Stimulated activated naive CD4-positive, alpha-beta T cell (primary cell): ENCODE results near the gene CSNK1G2.
"Not testable (repeated sequence)": the region's sequence is repeated elsewhere in the genome, so short reads cannot be mapped to it uniquely, and the experiment has no call there.

Experiments
- DNase-seq, 6 experiments: peaks; one replicate each; lab custom pipeline; 2025; lab: John Stamatoyannopoulos, UW

CSNK1G2 gene

DNA sequence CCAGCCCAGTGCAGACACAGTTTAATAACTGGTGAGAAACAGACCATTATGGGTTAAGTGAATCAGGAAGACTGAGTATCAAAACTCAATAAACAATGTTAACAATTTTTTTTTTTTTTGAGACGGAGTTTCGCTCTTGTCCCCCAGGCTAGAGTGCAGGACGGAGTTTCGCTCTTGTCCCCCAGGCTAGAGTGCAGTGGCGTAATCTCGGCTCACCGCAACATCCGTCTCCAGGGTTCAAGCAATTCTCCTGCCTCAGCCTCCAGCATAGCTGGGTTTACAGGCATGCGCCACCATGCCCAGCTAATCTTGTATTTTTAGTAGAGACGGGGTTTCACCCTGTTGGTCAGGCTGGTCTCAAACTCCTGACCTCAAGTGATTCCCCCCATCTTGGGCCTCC, 47.5 kb downstream of the CSNK1G2 start:
- not testable (repeated sequence) for DNase-seq

DNA sequence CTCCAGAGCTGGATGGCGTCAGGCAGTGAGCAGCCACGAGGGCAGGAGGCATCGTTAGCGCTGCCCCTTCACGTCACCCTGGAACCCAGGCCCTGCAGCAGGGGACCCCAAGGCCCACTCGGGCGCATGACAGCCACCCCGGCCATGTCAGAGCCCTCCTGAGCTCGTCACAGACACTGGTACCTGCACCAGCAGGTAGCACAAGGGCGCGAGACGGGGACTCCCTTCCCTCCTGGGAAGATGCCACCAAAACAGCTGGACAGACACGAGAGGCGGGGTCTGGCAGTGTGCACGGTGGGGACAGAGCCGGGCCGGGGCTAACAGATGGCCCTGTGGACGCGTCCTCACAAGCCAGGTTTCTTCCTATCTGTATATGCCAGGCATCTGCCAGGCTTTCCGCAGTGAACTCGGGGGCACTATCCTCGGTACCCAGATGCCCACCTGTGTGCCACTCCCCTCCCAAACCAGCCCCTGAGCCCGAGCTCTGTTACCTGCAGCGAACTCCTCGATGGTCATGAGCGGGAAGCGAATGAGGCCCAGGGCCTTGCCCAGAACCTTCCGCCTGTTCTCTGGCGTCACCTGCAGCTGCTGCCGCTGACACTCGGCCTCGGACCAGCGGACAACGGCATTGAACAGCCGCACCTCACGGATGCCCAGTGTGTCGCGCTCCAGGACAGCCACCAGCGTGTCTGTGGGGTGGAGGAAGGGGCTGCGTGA, 48.7 kb downstream of the CSNK1G2 start:
- DNase-seq = no peak

DNA sequence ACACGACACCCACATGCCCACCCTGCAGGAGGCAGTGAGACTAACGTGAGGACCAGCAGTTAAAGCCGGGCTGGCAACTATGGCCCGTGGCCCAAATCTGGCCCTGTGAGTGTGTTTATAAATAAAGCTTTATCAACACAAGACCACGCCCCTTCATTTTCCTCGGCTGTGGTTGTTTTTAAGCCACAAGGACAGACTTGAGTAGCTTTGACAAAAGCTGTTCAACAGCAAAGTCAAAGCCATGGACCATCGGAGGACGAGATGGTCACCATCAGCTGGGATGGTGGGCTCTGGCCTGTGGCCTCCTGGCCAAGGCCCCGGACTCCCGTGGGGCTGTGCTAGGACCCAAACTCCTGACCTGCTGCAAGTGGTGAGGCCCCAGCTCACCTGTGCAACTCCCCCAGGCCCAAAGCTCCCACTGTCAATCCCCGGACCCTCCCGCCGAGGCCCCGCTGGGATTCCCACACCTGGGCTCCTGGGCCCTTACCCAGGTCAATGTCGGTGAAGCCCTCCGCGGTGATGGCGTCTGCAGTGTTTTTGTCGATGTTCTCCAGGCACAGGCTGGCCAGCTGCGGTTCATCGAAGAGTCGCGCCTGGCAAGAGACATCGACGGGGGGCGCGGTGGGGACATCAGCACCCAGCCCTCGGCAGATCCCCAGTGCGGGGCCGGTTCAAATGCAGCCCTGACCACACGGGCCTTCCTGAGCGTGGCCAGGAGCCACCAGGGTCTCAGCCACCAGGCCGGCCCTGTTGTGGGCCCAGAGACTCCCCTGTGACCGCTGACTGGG, 49.5 kb downstream of the CSNK1G2 start:
- DNase-seq = no peak

DNA sequence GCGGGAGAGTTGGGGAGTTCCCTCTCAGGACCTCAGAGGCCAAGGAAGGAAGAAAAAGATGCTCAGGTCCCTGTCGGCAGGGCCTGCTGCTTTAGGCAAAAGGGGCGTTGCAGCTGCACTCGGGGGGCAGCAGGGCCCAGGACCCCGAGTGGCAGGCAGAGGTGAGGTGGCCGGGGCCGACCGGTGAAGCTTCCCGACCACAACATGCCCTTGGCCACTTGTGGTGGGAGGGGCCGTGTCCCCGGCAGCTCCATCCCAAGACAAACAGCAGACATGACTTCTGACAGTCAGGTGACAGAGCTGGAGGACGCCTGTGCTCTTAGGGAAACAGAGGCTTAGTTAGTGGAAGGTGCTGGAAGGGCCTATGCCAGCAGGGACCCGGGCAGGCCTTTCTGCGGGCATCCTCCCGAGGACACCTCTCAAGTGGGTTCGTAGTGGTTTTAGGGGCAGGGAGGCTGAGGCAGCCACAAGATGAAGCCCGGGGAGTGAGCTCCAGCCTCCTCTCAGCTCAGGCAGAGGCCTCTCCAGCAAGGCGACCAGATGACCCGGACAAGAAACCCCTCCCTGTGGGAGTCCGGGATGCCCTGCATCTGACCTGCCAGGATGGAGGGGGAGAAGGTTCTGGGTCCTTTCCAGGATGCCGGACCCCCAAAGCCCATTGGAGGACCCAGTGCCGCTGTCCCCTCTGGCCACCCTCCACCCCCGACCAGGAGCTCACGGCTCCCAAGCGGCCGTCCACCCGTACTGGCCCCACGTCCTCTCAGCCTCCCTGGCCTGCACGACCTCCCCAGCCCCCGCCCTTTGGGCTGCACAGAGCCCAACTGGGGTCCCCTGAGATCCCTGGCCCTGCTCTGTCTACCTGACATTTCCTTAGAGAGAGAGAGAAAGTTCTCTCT, 50.3 kb downstream of the CSNK1G2 start:
- DNase-seq = no peak

DNA sequence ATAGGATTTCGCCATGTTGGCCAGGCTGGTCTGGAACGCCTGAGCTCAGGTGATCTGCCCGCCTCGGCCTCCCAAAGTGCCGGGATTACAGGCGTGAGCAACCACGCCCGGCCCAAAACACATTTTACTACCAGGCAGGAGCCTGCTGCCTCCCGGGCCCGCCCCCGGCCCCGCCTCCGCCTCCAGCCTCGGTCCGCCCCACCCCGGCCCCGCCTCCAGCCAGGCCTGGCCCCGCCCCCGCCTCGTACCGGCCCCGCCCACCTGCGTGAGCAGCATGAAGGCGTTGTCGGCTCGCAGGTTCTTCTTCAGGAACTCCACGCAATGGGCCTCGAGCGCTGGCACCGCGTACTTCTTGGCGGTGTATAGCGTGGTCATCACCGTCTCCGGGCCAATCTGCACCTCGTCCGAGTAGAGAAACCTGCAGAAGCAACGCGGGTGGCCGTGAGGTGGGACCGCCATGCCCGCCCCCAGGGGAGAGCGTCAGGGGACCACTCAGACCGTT, 51.8 kb downstream of the CSNK1G2 start:
- DNase-seq = peak in 1 of 6 experiments; percentile 19

DNA sequence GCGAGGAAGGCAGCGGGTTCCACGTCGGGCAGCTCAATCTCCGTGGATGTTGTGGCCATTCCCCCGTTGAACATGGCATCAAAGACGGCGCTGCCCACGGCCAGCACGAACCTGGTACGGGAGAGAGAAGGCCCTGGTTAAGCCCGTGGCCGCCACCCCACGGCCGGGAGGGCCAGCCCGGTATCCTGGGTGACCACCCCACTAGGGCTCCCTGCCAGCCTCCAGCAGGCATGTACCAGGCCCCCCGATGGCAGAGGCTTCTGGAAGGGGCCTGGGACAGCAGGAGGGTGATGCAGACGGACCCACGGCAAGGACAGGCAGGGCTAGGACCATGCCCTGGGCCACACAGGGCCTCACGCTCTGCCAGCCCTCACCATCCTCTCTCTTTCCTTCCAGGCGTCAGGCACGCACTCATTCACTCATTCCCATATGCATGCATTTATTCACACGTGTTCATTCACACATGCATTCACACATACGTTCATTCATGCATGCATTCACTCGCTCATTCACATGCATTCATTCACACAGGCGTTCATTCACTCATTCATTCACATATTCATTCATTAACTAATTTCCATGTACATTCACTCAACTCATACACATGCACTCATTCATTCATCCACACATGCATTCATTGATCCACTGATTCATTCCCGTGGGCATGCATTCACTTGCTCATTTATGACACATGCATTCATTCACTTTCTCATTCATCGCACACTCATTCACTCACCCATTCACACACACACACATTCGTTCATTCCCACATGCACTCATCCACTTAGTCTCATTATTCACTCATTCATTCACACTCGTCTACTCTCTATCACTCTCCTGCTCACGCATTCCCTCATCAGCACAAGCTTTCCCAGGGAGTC, 56.6 kb downstream of the CSNK1G2 start:
- no peak for DNase-seq

DNA sequence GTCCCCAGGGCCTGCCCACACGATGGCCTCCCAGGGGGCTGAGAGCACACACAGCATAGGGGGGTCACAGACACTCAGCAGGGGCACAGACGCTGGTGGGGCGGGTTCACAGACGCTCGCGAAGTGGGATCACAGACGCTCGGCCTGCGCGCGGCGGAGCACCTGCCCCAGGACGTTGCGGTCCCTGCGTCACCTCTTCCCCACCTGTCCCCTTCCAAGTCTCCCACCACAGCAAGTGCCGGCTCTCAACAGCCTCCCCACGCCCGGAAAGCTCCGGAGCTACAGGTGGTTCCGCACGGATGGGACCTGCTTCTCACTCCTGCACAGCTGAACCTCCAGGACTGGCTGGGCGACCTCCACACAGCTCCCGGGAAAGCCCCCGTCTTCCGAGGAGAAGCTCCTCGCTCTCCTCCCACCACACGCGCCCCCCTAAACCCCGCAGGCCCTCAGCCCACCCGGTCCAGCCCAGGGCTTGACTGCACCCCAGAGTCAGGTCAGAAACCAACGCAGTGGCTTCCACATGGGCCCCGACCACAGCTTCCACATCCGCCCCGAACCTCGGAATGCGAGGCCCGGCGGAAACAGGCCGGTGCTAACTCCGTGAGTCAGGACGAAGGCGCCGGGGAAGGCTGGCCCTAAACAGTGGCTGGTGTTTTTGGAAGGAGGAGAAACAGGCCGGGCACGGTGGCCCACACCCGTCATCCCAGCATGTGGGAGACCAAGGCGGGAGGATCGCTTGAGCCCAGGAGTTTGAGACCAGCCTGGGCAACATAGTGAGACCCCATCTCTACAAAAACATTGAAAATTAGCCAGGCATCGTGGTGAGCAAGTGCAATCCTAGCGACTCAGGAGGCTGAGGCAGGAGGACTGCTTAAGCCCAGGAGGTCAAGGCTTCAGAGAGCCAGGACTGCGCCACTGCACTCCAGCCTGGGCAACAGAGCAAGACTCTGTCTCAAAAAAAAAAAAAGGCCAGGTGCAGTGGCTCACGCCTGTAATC, 58.0 kb downstream of the CSNK1G2 start:
- no peak for DNase-seq

DNA sequence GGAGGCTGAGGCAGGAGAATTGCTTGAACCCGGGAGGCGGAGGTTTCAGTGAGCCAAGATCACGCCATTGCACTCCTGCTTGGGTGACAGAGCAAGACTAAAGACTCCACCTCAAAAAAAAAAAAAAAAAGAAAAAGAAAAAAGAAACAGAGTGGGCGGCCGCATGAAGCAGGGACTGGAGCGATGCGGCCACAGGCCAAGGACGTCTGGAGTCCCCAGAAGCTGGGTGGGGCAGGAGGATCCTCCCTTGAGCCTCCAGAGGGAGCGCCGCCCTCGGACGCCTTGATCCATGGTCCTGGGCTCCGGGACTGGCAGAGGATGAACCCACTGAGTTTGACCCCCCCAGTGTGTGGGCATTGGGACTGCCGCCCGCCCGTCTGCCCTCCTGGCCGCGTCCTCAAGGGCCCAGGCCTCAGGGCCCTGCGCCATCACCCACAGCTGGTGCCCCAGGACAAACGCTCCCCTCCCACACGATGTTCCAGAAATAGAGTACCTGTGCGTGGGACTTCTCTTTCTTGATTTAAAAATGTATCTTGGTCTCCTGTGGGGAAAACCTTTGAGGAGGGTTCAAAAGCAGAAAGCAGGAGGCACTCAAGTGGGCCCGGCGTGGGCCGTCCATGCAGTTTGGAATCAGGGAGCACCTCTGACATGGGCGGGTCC, 59.0 kb downstream of the CSNK1G2 start:
- DNase-seq = no peak

DNA sequence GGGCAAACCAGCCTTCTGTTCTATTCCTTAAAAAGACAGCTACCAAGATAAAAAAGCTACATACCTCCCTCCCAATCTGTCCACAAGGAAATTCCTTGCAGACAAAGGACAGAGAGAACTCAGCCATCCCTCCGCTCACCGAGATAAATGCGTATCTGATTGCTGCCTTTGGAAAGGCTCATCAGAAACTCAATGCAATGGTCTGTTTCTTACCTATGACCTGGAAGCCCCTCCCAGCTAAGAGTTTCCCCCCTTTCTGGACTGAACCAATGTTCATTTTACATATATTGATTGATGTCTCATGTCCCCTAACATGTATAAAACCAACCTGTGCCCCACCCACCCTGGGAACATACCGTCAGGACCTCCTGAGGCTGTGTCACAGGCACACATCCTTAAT, 62.9 kb downstream of the CSNK1G2 start:
- no peak for DNase-seq

DNA sequence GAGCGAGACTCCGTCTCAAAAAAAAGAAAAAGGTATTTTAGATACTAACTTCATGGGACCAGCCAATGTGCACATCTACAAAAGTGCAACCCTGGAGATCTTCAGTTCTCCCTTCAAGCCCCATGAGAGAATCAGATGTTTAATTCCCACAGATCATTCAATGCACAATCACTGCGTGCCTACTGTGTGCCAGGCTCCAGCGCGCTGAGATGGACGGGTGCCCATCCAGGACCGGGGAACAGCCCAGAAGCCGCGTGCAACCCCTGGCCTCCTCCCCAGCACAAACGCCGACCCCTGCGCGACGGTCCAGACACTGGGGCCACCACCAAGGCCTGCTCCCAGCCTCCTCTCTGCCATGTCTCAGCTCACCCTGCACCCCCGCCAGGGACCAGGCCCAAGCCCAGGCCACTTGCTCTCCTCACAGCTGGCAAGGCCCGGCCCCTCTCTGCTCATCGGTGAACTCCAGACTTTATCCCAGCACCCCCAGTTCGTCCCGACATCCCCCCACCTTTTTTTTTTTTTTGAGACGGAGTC, 69.2 kb downstream of the CSNK1G2 start:
- no peak for DNase-seq

DNA sequence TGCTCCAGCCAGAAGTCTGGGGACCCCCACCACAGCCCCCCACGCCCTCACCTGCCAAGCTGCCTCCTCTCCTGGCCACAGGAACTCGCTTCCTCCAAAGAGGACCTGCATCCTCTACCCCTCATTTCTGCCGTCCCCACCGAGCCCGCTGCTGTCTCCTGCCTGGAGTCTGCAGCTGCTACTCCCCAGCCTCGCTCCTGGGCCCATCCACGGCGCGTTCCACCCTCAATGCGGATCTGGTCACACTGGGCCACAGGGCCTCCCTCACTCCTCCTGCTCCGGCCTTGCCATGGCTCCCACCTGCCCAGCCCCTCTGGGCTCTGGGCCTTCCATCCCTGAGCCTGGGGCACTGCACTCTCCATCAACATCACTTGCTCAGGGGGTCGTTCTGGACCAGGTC, 70.2 kb downstream of the CSNK1G2 start:
- no peak for DNase-seq

DNA sequence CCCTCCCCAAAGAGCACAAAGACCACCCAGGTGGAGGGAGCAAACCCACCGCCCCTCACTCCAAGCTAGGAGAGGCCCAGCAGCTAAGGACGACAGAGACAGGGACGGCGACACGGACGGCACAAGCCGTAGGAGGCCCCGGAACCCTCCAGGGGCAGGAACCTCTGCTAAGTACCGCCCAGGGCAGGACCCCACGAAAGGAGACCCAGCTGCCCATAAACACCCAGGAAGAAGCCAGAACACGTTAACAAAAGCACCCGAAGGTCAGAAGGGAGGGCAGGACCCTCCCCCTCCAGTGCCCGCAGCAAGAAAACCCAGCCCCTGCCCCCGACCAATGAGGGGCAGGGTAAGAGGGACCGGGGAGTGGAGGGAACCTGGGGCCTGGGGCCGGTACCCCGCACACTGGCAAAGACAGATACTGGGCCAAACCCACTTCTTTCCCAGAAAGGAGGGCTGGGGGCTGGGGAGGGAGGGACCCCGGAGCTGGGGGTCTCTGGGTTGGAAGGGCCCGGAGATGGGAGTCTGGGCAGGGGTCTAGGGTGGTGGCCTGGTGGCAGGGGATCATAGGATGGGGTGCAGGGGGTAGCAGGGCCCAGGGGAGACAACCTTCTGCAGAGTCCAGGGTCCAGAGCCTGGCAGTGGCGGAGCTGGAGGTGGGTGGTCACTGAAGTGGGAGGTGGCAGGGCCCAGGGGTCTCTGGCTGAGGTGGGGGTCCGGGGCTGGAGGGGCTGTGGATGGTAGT, 72.1 kb downstream of the CSNK1G2 start:
- DNase-seq = no peak

DNA sequence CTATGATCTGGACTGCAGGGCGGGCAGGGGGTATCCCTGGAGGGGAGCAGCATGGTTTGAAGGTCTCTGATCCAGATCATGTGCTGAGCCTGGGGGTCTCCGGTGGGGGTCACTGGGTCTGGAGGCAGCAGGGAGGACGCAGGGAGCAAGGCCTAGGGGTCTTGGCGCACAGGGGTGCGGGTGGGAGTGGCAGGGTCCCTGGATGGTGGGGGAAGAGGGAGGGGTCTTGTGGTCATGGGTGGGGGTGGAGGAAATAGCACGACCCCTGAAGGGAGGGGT, 72.7 kb downstream of the CSNK1G2 start:
- no peak for DNase-seq

DNA sequence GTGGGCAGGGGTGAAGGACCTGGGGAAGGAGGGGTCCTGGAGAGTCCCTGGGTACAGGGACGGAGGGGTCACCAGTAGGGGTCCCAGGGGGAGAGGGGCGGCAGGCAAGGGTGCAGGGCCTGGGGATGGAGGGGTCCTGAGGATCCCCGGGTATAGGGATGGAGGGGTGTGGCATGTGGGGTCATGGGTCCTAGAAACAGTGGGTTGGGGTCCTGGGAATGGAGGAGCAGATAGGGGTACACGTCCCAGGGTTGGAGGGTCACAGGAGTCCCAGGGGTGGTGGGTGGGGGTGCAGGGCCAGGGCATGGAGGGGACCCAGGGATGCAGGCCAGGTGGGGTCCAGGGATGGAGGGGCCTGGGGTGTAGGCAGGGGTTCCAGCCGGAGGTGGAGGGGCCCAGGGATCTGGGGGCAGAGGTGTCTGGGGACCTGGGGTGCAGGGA, 73.2 kb downstream of the CSNK1G2 start:
- no peak for DNase-seq

DNA sequence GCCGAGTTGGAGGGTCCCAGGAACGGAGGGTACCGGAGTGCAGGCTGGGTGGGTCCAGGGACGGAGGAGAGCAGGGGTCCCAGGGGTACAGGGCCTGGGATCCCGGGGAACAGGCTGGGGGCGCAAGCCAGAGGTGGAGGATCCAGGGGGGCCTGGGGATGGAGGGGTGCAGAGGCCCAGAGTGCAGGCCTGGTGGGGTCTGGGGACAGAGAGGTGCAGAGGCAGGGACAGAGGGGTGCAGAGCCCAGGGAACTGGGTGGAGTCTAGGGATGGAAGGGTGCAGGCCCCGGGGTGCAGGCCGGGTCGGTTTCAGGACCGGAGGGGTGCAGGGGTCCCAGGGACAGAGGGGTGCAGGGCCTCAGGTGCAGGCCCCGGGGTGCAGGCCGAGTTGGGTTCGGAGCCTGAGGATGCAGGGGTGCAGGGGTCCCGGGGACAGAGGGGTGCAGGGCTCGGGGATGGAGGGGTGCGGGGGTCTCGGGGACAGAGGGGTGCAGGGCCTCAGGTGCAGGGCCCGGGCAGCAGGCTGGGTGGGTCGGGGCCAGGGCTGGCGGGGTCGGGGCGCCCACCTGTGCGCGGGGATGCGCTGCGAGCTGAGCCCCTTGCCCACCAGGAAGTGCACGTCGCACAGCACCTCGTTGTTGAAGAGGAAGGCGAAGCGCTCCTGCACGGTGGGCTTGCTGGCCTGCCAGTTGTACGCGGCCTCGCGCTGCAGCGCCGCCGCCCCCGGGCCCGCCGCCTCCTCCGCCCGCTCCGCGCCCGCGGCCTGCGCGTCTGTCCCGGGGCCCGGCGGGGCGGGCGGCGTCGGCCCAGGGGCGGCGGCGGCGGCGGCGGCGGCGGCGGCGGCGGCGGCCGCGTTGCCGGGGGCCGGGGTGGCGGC, 74.0 kb downstream of the CSNK1G2 start:
- peak in 2 of 6 experiments; percentile 26 to 38 for DNase-seq

DNA sequence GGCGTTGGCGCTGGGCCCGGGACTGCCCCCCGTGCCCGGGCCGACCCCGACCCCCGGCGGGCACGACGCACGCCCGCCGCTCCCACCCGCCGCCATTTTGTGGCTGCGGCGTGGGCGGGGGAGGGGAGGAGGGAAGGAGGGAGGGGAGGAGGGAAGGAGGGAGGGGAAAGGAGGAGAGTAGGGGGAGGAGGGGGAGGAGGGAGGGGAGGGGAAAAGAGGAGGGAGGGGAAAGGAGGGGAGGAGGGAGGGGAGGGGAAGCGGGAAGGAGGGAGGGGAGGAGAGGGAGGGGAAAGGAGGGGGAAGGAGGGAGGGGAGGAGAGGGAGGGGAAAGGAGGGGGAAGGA, 74.6 kb downstream of the CSNK1G2 start, which contains the start of gene BTBD2:
BTBD2 (minus strand) TSS at position 107 of the 343 bp plus-strand sequence; CDS start at position 96, 11 bp downstream.
- DNase-seq = peak in 5 of 6 experiments; percentile 20 to 56 (median 47)

DNA sequence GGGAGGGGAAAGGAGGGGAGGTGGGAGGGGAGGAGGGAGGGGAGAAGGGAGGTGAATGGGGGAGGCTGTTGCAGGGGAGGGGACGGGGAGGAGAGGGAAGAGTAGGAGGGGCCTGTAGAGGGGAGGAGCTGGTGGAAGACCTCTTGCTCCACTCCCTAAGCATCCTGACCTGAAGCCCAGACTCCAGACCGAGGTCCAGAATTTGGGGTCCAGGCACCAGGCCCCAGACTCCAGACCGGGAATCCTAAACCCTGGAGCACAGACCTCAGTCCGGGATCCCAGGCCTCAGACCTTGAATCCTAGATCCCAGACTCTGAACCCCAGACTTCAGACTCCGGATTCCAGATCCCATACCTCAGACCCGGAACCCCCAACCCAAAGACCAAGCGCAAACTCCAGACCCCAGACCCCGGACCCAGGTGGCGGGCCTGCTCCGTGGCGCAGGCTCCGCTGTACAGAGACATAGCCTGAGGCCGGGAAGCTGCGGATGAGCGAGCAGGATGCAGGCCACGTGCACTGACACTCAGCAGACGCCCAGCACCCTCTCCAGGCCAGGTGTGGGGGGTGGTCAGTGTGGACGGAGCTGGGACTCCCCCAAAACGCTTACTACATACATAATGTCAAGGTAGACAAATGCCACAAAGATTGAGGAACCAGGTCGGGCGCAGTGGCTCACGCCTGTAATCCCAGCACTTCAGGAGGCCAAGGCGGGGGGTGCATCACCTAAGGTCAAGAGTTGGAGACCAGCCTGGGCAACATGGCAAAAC, 75.3 kb downstream of the CSNK1G2 start:
- peak; percentile 26 to 67 (median 48) for DNase-seq
